Neural crest cell (in vitro differentiated cells): Measurements from ENCODE around the gene SLC7A6OS. TPM values are rescaled to one million over a fixed set of nuclear protein-coding genes. Genes with fewer than 3 reads are reported as not detected.

Source experiments
- DNase-seq: peaks from one replicate; pipeline ENCODE4 v3.0.0; 2021; ENCODE audit warnings: low read depth, mixed read lengths, low spot score
- H3K27ac Mint-ChIP-seq: one replicate; pipeline ENCODE4 v1.8.0; 2021; ENCODE audit warnings: mild to moderate bottlenecking, mixed read lengths; ENCODE audit not compliant: unreplicated experiment
- H3K27me3 Mint-ChIP-seq: 2 replicates; pipeline ENCODE4 v1.8.0; 2021; ENCODE audit warnings: low read depth, mild to moderate bottlenecking, mixed read lengths
- H3K36me3 Mint-ChIP-seq: 2 replicates; pipeline ENCODE4 v1.8.0; 2021; ENCODE audit warnings: low read depth, mild to moderate bottlenecking, mixed read lengths
- H3K4me1 Mint-ChIP-seq: 2 replicates; pipeline ENCODE4 v1.8.0; 2021; ENCODE audit warnings: mixed read lengths
- H3K4me3 Mint-ChIP-seq: one replicate; pipeline ENCODE4 v1.8.0; 2021; ENCODE audit warnings: mild to moderate bottlenecking, mixed read lengths
- H3K9me3 Mint-ChIP-seq: 2 replicates; pipeline ENCODE4 v1.8.0; 2021; ENCODE audit warnings: mixed read lengths
- total RNA-seq: library from RNA; stranded (reverse); gene quantifications from 2 replicates; pipeline ENCODE4 v1.2.1, GENCODE V29; 2021
- TF ChIP-seq, protein P1 (sequence below): fragments of 200-600 bp; sonication (generic); conservative IDR thresholded peaks from 2 replicates; pipeline ENCODE4 v1.5.0; 2021; ENCODE audit warnings: antibody characterized with exemption, mild to moderate bottlenecking

Gene SLC7A6OS
- total RNA-seq, 1 donor from 2014 or later: 23.8 TPM

DNA sequence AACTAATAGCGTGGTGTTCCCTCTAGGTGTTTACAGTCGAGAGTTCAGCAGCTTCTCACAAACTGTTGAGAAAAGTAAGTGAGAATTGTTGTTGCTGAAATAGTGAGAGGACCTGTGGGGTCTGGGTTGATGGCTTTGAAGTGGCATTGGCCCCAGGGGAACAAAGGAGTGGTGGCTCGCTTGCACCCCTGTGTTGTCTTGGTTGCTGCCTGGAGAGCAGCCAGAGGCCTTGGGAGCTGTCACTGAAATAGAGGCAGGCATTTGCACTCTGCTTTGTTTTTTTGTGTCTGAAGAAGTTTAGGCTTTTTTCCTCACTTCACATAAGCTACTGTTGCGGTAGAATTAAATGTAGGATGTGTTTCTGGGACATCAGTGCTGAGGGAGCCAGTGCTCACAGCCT is 36.9 kb upstream of the SLC7A6OS start:
- TF ChIP-seq, protein P1, sequence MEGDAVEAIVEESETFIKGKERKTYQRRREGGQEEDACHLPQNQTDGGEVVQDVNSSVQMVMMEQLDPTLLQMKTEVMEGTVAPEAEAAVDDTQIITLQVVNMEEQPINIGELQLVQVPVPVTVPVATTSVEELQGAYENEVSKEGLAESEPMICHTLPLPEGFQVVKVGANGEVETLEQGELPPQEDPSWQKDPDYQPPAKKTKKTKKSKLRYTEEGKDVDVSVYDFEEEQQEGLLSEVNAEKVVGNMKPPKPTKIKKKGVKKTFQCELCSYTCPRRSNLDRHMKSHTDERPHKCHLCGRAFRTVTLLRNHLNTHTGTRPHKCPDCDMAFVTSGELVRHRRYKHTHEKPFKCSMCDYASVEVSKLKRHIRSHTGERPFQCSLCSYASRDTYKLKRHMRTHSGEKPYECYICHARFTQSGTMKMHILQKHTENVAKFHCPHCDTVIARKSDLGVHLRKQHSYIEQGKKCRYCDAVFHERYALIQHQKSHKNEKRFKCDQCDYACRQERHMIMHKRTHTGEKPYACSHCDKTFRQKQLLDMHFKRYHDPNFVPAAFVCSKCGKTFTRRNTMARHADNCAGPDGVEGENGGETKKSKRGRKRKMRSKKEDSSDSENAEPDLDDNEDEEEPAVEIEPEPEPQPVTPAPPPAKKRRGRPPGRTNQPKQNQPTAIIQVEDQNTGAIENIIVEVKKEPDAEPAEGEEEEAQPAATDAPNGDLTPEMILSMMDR: no peak
- H3K36me3 Mint-ChIP-seq: peaks cover 6% of the 10 kb centered on the region
- H3K4me3 Mint-ChIP-seq: no peak overlapping the region
- no peak for DNase-seq
- no peaks in the 10 kb centered on the region for H3K9me3 Mint-ChIP-seq
- no peaks in the 10 kb centered on the region for H3K27me3 Mint-ChIP-seq
- no peaks in the 10 kb centered on the region for H3K4me1 Mint-ChIP-seq
- H3K27ac Mint-ChIP-seq: no peak overlapping the region

DNA sequence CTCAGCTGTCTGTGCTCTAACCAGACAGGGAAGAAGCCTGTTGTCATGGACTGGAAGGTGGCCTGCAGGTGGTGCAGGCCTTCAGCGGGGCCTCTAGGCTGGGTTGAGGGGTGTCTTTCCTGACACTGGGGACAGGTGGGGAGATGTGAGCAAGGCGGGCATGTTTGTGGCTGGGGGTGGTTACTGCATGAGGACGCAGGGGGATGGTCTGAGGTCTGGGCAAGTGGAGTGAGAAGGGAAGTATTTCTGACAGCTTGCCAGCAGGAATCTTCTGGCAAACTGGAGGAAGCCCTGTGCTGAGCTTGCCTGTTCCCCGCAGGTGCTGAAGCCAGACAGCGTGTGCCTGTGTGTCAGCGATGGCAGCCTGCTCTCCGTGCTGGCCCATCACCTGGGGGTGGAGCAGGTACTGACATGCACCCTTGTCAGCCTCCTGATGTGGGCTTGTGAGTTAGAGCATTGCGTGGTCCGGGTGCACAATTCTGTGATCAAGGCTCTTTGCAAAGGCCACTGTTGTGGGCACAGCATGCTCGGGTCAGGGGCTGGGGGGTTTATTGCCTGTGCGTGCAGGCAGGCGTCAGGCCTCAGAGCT is 36.2 kb upstream of the SLC7A6OS start:
- H3K4me3 Mint-ChIP-seq: no peak overlapping the region
- H3K27ac Mint-ChIP-seq: no peak overlapping the region
- H3K9me3 Mint-ChIP-seq: no peaks in the 10 kb centered on the region
- TF ChIP-seq, protein P1: no peak
- no peak for DNase-seq
- H3K4me1 Mint-ChIP-seq: no peaks in the 10 kb centered on the region
- H3K36me3 Mint-ChIP-seq: peaks cover 8% of the 10 kb centered on the region
- H3K27me3 Mint-ChIP-seq: no peaks in the 10 kb centered on the region

GRCh38 chr16:68345958-68346635 is 35.4 kb upstream of the SLC7A6OS start:
- TF ChIP-seq, protein P1: no peak
- no peak overlapping the region for H3K4me3 Mint-ChIP-seq
- no peaks in the 10 kb centered on the region for H3K9me3 Mint-ChIP-seq
- no peaks in the 10 kb centered on the region for H3K4me1 Mint-ChIP-seq
- H3K36me3 Mint-ChIP-seq: peaks cover 8% of the 10 kb centered on the region
- H3K27me3 Mint-ChIP-seq: no peaks in the 10 kb centered on the region
- peak overlapping the region; percentile 27 for H3K27ac Mint-ChIP-seq
- no peak for DNase-seq

- no peak overlapping the region for H3K27ac Mint-ChIP-seq
- H3K36me3 Mint-ChIP-seq: peaks cover 13% of the 10 kb centered on the region
- no peak overlapping the region for H3K4me3 Mint-ChIP-seq
- DNase-seq: no peak
- no peaks in the 10 kb centered on the region for H3K4me1 Mint-ChIP-seq
- H3K27me3 Mint-ChIP-seq: no peaks in the 10 kb centered on the region
- H3K9me3 Mint-ChIP-seq: no peaks in the 10 kb centered on the region
- TF ChIP-seq, protein P1: no peak
Measured at GRCh38 chr16:68345351-68345810, 34.6 kb upstream of the SLC7A6OS start.

DNA sequence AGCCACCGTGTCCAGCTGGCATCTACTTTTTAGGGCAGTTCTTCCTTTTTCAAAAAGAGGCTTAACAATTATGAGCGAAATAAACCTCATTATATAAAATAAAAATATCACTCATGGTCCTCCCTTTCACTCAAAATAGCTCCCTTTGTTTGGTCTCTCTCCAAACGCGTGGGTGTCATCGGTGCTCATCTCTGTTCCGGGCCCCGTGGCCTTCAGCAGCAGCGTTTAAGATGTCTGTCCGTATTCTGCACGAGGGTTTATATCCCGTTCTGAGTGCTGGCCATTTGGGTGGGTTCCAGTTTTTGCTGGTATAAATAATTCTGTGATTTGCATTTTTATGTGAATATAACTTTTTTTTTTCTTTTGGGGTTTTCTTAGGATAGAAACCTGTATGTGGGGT is 33.5 kb upstream of the SLC7A6OS start:
- H3K9me3 Mint-ChIP-seq: no peaks in the 10 kb centered on the region
- no peak overlapping the region for H3K27ac Mint-ChIP-seq
- TF ChIP-seq, protein P1: no peak
- peaks cover 13% of the 10 kb centered on the region for H3K36me3 Mint-ChIP-seq
- no peaks in the 10 kb centered on the region for H3K4me1 Mint-ChIP-seq
- DNase-seq: no peak
- H3K4me3 Mint-ChIP-seq: no peak overlapping the region
- no peaks in the 10 kb centered on the region for H3K27me3 Mint-ChIP-seq
